HFF-Myc (cell line): ENCODE results near the gene AP3S2.

Source experiments
- DNase-seq: peaks from one replicate; pipeline ENCODE4 v3.0.0-alpha.2; 2011; ENCODE audit warnings: low read depth; ENCODE audit errors: extremely low read depth
- H3K4me3 ChIP-seq: replicated peaks from 2 replicates; pipeline ENCODE4 v1.5.1; 2011; ENCODE audit warnings: low read depth, mild to moderate bottlenecking, control low read depth, low read length
- TF ChIP-seq, protein P1 (sequence below): IDR thresholded peaks from 2 replicates; pipeline ENCODE4 v1.5.1; 2012; ENCODE audit warnings: mild to moderate bottlenecking, low read depth, low read length, control low read depth; ENCODE audit errors: missing control alignments

The AP3S2 gene

GRCh38 chr15:89904519-89904918 is 10.7 kb upstream of the AP3S2 start:
- no peak for DNase-seq

DNA sequence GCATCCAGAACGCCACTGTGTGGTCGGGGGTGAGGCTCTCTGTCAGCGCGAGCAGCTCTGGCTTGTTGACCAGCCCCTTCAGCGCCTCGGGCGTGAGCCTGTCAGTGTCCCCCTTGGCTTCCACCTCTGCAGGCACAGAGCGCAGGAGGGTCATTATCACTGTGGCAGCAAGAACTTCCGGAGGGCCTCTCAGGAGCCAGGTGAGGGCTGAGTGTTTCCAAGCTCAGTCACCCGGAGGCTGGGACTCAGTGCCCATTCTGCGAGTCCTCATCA is 10.0 kb upstream of the AP3S2 start:
- DNase-seq: no peak
- no peak overlapping the region for H3K4me3 ChIP-seq
- TF ChIP-seq, protein P1, sequence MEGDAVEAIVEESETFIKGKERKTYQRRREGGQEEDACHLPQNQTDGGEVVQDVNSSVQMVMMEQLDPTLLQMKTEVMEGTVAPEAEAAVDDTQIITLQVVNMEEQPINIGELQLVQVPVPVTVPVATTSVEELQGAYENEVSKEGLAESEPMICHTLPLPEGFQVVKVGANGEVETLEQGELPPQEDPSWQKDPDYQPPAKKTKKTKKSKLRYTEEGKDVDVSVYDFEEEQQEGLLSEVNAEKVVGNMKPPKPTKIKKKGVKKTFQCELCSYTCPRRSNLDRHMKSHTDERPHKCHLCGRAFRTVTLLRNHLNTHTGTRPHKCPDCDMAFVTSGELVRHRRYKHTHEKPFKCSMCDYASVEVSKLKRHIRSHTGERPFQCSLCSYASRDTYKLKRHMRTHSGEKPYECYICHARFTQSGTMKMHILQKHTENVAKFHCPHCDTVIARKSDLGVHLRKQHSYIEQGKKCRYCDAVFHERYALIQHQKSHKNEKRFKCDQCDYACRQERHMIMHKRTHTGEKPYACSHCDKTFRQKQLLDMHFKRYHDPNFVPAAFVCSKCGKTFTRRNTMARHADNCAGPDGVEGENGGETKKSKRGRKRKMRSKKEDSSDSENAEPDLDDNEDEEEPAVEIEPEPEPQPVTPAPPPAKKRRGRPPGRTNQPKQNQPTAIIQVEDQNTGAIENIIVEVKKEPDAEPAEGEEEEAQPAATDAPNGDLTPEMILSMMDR: no peak

More at GRCh38 chr15:89904519-89904918, 10.7 kb upstream of the AP3S2 start:
- TF ChIP-seq, protein P1: no peak
- no peak overlapping the region for H3K4me3 ChIP-seq

- no peak for DNase-seq
- TF ChIP-seq, protein P1: no peak
- no peak overlapping the region for H3K4me3 ChIP-seq
Measured at GRCh38 chr15:89903015-89903857, 9.4 kb upstream of the AP3S2 start.

DNA sequence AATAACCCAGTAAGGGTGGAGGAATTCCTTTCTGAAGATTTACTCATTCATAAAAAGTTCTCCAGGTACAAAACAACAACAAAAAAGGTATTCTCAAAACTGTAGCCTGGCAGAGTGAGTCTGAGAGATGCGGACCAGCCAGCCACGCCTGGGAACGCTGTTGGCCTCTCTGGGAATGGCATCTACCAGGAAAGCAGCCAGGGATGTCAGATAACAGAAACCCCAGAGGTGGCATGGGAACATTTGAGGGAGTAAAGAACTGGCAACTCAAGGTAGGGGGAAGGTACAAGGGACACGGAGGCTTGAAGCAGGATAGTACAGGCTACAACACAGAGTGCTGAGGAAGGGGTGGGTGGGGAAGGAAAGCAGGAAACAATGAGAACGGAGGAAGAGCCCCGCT is 7.1 kb upstream of the AP3S2 start:
- H3K4me3 ChIP-seq: no peak overlapping the region
- DNase-seq: no peak
- TF ChIP-seq, protein P1: no peak

DNA sequence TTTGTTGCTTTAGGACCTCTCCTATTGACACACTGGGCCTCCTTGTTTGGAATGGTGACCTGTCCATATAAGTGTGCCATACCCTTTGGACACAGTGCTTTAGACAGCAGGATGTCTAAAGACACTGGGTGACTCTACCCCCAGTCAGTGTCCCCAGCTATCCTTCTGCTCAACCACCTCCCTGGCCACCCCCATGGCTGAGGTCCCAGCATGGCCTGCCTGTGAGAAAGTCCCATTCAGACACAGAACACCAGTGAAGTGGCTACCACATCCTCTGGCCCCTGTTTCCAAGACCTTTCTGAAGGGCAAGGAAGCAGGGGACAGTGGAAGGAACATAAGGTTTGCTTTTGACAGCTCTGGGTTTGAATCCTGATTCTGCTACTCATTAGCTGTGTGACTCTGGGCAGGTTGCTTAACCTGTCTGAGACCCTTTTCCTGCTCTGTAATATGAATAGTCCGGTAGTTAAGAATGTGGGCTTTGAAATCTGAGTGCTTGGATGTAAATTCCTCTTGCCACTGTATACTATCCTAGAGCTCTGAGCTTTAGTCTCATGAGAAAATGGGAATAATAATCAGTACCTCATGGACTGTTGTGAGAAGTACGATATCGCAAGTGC is 6.3 kb upstream of the AP3S2 start:
- TF ChIP-seq, protein P1: no peak
- no peak overlapping the region for H3K4me3 ChIP-seq
- no peak for DNase-seq

DNA sequence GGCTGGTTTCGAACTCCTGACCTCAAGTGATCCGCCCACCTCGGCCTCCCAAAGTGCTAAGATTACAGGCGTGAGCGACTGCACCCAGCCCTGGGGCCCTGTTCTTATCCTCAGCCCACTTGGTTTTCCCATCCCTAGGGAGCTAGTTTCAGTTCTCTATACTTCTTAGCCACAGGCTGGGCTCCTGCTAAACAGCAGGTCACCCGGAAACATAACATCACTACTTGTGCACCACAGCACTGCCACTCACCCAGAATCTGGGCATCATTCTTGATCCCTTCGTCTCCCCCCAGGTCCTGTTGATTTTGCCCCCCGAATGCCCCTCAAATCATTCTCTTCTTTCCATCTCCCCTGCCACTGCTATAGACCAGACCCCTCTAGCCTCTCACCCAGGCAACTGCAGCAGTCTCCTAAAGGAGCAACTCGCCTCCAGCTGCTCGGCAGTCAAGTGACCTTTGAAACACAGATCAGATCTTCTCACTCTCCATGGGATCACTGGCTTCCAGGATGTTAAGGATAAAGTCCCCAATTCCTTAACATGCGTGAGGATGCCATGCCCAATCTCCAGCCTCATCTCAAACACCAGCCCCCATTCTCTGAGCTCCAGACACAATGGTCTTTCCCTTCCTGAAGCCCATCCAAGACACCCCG is 5.6 kb upstream of the AP3S2 start:
- no peak overlapping the region for H3K4me3 ChIP-seq
- TF ChIP-seq, protein P1: no peak
- no peak for DNase-seq
